NCI-H1694 (cell line): Measurements from ENCODE around the gene PCDHA12.
A peak's percentile ranks its signal among the peaks of the same experiment; 100 is the strongest.
"Not testable (repeated sequence)": the region's sequence is repeated elsewhere in the genome, so short reads cannot be mapped to it uniquely, and the experiment has no call there.

Experiments used
- DNase-seq: peaks from one replicate; lab custom pipeline; 2025; lab: John Stamatoyannopoulos, UW

Gene PCDHA12, protein sequence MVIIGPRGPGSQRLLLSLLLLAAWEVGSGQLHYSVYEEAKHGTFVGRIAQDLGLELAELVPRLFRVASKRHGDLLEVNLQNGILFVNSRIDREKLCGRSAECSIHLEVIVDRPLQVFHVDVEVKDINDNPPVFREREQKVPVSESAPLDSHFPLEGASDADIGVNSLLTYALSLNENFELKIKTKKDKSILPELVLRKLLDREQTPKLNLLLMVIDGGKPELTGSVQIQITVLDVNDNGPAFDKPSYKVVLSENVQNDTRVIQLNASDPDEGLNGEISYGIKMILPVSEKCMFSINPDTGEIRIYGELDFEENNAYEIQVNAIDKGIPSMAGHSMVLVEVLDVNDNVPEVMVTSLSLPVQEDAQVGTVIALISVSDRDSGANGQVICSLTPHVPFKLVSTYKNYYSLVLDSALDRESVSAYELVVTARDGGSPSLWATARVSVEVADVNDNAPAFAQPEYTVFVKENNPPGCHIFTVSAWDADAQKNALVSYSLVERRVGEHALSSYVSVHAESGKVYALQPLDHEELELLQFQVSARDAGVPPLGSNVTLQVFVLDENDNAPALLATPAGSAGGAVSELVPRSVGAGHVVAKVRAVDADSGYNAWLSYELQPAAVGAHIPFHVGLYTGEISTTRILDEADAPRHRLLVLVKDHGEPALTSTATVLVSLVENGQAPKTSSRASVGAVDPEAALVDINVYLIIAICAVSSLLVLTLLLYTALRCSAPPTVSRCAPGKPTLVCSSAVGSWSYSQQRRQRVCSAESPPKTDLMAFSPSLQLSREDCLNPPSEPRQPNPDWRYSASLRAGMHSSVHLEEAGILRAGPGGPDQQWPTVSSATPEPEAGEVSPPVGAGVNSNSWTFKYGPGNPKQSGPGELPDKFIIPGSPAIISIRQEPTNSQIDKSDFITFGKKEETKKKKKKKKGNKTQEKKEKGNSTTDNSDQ

DNA sequence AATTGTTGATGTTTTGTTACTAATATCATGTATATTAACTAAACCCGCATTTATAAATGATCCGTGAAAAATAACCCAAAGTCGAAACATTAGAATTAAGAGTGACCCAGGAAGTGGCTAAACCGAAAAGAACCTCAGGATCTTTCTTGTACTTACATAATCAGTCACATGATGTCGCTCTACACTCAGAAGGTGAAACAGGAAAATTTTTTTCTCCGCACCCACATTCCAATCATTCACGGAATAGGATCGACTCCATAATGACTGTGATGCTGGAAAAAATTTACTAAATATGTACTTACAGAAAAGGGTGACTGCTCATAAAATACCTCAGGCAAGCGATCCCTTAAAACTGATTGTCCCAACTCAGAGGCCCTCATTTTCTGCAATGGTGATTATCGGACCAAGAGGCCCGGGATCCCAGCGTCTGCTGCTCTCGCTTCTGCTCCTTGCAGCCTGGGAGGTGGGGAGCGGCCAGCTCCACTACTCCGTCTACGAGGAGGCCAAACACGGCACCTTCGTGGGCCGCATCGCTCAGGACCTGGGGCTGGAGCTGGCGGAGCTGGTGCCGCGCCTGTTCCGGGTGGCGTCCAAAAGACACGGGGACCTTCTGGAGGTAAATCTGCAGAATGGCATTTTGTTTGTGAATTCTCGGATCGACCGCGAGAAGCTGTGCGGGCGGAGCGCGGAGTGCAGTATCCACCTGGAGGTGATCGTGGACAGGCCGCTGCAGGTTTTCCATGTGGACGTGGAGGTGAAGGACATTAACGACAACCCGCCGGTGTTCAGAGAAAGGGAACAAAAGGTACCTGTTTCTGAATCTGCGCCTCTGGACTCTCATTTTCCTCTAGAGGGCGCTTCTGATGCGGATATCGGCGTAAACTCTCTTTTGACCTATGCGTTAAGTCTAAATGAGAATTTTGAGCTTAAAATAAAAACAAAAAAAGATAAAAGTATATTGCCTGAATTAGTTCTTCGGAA, at the start of gene PCDHA12:
Gene PCDHA12 (plus strand): TSS at position 224 of the 981 bp plus-strand sequence. CDS start 165 bp downstream, at position 389.
- DNase-seq = no peak

DNA sequence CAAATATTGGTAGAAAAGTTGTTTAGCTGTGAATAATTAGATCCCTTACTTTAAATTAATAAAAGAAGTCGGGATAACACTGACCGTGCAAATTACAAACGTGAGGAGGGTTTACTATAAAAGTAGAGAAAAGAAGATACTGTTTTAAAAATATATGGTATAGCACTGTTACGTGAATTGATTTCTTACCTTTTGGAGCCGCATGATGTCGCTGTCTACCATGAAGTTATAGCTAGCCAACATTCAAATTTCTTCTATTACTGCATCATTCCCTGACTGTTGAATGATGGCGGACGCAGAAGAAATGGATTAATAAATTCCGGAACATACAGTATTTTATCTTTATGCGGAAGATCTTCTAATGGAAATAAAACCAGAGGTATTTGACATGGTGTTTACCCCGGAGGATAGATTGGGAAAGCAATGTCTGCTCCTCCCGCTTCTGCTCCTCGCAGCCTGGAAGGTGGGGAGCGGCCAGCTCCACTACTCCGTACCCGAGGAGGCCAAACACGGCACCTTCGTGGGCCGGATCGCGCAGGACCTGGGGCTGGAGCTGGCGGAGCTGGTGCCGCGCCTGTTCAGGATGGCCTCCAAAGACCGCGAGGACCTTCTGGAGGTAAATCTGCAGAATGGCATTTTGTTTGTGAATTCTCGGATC, 47.3 kb upstream of the PCDHA12 start, which contains the start of gene PCDHA6:
Gene PCDHA6 (plus strand): TSS at position 257 of the 658 bp plus-strand sequence. CDS start 132 bp downstream, at position 389.
- no peak for DNase-seq

DNA sequence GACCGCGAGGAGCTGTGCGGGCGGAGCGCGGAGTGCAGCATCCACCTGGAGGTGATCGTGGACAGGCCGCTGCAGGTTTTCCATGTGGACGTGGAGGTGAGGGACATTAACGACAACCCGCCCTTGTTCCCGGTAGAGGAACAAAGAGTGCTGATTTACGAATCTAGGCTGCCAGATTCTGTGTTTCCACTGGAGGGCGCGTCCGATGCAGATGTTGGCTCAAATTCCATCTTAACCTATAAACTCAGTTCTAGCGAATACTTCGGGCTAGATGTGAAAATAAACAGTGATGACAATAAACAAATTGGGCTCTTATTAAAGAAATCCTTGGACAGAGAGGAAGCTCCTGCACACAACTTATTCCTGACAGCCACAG, 46.8 kb upstream of the PCDHA12 start:
- DNase-seq = no peak

DNA sequence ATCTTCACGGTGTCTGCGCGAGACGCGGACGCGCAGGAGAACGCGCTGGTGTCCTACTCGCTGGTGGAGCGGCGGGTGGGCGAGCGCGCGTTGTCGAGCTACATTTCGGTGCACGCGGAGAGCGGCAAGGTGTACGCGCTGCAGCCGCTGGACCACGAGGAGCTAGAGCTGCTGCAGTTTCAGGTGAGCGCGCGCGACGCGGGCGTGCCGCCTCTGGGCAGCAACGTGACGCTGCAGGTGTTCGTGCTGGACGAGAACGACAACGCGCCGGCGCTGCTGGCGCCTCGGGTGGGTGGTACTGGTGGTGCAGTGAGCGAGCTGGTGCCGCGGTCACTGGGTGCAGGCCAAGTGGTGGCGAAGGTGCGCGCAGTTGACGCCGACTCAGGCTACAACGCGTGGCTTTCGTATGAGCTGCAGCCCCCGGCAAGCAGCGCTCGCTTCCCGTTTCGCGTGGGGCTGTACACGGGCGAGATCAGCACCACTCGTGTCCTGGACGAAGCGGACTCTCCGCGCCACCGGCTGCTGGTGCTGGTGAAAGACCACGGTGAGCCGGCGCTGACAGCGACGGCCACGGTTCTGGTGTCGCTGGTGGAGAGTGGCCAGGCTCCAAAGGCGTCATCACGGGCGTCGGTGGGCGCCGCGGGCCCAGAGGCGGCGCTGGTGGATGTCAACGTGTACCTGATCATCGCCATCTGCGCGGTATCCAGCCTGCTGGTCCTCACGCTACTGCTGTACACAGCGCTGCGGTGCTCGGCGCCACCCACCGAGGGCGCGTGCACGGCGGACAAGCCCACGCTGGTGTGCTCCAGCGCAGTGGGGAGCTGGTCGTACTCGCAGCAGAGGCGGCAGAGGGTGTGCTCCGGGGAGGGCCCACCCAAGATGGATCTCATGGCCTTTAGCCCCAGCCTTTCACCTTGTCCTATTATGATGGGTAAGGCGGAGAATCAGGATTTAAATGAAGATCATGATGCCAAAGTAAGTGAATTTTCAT, 45.3 kb upstream of the PCDHA12 start:
- not testable (repeated sequence) for DNase-seq

DNA sequence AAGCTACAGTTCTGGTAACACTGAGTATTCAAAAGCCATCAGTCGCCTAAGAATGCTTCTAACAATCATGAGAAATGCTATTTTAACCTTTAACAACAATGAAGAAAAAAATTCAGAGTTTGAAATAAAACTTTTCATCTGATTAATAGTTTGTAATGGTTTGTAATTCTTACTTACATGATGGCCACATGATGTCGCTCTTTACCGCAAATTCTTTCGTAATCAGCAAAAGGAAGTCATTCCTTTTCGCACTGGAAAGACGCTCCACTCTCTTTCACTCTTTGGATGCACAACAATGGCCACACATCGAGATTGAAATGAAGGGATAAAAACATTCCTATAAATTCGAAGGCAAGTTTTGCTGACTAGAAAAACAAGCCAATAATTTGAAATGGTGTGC, 41.1 kb upstream of the PCDHA12 start, which contains the start of gene PCDHA7:
Gene PCDHA7 (plus strand): TSS at position 277 of the 400 bp plus-strand sequence. CDS start 115 bp downstream, at position 392.
- no peak for DNase-seq

DNA sequence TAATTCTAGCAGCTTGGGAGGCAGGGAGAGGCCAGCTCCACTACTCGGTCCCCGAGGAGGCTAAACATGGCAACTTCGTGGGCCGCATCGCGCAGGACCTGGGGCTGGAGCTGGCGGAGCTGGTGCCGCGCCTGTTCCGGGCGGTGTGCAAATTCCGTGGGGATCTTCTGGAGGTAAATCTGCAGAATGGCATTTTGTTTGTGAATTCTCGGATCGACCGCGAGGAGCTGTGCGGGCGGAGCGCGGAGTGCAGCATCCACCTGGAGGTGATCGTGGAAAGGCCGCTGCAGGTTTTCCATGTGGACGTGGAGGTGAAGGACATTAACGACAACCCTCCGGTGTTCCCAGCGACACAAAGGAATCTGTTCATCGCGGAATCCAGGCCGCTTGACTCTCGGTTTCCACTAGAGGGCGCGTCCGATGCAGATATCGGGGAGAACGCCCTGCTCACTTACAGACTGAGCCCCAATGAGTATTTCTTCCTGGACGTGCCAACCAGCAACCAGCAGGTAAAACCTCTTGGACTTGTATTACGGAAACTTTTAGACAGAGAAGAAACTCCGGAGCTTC, 40.6 kb upstream of the PCDHA12 start:
- not testable (repeated sequence) for DNase-seq

DNA sequence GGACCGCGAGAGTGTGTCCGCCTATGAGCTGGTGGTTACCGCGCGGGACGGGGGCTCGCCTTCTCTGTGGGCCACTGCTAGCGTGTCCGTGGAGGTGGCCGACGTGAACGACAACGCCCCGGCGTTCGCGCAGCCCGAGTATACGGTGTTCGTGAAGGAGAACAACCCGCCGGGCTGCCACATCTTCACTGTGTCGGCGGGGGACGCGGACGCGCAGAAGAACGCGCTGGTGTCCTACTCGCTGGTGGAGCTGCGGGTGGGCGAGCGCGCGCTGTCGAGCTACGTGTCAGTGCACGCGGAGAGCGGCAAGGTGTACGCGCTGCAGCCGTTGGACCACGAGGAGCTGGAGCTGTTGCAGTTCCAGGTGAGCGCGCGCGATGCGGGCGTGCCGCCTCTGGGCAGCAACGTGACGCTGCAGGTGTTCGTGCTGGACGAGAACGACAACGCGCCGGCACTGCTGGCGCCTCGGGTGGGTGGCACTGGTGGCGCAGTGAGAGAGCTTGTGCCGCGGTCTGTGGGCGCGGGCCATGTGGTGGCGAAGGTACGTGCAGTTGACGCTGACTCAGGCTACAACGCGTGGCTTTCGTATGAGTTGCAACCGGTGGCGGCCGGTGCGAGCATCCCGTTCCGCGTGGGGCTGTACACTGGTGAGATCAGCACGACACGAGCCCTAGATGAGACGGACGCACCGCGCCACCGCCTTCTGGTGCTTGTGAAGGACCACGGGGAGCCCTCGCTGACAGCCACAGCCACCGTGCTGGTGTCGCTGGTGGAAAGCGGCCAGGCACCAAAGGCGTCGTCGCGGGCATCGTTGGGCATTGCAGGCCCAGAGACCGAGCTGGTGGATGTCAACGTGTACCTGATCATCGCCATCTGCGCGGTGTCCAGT, 39.2 kb upstream of the PCDHA12 start:
- no peak for DNase-seq

DNA sequence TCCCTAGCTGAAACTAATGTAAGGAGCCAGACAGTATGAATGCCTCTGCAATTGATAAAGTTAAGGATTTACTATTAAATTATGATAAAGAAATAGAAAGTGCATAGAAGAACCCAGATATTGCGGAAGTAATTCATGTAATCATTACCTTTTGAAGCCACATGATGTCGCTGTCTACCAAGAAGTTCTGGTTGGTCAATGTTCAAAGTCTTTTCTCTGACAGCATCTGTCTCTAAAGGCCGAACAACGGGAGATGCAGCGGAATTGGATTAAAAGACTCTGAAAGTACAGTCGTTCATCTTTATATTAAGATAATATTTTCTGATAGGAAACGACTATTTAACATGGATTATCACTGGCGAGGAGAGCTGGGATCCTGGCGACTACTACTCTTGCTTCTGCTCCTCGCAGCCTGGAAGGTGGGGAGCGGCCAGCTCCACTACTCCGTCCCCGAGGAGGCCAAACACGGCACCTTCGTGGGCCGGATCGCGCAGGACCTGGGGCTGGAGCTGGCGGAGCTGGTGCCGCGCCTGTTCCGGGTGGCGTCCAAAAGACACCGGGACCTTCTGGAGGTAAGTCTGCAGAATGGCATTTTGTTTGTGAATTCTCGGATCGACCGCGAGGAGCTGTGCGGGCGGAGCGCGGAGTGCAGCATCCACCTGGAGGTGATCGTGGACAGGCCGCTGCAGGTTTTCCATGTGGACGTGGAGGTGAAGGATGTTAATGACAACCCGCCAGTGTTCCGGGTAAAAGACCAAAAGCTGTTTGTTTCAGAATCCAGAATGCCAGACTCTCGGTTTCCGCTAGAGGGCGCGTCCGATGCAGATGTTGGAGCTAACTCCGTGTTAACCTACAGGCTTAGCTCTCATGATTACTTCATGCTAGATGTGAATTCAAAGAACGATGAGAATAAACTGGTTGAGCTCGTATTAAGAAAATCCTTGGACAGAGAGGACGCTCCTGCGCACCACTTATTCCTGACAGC, 33.8 kb upstream of the PCDHA12 start, which contains the start of gene PCDHA8:
Gene PCDHA8 (plus strand): TSS at position 210 of the 985 bp plus-strand sequence. CDS start 135 bp downstream, at position 345.
- DNase-seq = peak; percentile 38

DNA sequence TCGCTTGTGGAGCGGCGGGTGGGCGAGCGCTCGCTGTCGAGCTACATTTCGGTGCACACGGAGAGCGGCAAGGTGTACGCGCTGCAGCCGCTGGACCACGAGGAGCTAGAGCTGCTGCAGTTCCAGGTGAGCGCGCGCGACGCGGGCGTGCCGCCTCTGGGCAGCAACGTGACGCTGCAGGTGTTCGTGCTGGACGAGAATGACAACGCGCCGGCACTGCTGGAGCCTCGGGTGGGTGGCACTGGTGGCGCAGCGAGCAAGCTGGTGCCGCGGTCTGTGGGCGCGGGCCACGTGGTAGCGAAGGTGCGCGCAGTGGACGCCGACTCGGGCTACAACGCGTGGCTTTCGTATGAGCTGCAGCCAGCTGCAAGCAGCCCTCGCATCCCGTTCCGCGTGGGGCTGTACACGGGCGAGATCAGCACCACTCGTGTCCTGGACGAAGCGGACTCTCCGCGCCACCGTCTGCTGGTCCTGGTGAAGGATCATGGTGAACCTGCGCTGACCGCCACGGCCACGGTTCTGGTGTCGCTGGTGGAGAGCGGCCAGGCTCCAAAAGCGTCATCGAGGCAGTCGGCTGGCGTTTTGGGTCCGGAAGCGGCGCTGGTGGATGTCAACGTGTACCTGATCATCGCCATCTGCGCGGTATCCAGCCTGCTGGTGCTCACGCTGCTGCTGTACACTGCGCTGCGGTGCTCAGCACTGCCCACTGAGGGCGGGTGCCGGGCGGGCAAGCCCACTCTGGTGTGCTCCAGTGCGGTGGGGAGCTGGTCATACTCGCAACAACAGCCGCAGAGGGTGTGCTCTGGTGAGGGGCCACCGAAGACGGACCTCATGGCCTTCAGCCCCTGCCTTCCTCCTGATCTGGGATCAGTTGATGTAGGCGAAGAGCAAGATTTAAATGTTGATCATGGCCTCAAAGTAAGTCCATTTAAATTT, 32.0 kb upstream of the PCDHA12 start:
- no peak for DNase-seq

DNA sequence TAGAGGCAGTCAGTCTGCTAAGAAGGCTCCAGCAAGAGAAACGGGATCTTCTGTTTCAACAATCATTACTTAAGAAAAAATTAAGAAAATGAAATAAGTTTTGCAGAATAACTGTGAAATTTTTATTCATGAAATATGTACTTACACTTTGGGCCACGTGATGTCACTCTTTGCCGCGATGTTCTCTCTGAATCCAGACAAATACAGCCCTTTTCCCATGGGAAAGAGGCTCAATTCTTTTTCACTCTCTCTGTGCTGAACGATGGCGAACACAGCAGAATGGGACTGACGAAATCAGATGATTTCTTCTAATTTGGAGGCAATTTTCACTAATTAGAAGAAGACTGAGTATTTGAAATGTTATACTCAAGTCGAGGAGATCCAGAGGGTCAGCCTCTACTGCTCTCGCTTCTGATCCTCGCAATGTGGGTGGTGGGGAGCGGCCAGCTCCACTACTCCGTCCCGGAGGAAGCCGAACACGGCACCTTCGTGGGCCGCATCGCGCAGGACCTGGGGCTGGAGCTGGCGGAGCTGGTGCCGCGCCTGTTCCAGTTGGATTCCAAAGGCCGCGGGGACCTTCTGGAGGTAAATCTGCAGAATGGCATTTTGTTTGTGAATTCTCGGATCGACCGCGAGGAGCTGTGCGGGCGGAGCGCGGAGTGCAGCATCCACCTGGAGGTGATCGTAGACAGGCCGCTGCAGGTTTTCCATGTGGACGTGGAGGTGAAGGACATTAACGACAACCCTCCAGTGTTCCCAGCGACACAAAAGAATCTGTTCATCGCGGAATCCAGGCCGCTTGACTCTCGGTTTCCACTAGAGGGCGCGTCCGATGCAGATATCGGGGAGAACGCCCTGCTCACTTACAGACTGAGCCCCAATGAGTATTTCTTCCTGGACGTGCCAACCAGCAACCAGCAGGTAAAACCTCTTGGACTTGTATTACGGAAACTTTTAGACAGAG, 26.7 kb upstream of the PCDHA12 start, which contains the start of gene PCDHA9:
Gene PCDHA9 (plus strand): TSS at position 244 of the 964 bp plus-strand sequence. CDS start 114 bp downstream, at position 358.
- not testable (repeated sequence) for DNase-seq

DNA sequence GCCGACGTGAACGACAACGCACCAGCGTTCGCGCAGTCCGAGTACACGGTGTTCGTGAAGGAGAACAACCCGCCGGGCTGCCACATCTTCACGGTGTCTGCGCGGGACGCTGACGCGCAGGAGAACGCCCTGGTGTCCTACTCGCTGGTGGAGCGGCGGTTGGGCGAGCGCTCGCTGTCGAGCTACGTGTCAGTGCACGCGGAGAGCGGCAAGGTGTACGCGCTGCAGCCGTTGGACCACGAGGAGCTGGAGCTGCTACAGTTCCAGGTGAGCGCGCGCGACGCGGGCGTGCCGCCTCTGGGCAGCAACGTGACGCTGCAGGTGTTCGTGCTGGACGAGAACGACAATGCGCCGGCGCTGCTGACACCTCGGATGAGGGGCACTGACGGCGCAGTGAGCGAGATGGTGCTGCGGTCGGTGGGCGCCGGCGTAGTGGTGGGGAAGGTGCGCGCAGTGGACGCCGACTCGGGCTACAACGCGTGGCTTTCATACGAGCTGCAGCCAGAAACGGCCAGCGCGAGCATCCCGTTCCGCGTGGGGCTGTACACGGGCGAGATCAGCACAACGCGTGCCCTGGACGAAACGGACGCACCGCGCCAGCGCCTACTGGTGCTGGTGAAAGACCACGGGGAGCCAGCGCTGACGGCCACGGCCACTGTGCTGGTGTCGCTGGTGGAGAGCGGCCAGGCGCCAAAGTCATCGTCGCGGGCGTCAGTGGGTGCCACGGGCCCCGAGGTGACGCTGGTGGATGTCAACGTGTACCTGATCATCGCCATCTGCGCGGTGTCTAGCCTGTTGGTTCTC, 25.1 kb upstream of the PCDHA12 start:
- not testable (repeated sequence) for DNase-seq

DNA sequence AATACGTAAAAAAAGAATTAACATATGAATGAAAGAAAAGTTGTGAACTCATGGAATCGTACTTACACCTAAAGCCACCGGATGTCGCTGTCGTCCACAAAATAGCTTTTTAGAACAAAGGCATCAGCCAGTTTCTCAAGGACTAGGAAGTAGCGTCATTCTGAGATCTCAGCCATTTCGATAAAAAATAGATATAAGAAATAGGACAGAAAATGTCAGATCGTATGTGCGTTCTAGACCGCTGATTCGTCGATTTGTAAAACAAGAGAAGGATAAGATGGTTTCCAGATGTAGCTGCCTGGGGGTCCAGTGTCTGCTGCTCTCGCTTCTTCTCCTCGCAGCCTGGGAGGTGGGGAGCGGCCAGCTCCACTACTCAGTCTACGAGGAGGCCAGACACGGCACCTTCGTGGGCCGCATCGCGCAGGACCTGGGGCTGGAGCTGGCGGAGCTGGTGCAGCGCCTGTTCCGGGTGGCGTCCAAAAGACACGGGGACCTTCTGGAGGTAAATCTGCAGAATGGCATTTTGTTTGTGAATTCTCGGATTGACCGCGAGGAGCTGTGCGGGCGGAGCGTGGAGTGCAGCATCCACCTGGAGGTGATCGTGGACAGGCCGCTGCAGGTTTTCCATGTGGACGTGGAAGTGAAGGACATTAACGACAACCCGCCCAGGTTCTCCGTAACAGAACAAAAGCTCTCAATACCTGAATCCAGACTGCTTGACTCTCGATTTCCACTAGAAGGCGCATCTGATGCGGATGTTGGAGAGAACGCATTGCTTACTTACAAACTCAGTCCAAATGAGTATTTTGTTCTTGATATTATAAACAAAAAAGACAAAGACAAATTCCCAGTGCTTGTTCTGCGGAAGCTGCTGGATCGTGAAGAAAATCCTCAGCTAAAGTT, 19.1 kb upstream of the PCDHA12 start, which contains the start of gene PCDHA10:
Gene PCDHA10 (plus strand): TSS at position 126 of the 903 bp plus-strand sequence. CDS start 152 bp downstream, at position 278.
- DNase-seq = no peak
